SK-N-SH (cell line): Measurements from ENCODE around the gene CDK14. TPM values are rescaled to one million over a fixed set of nuclear protein-coding genes. Genes with fewer than 3 reads are reported as not detected.

ENCODE experiments used
- CTCF ChIA-PET: fragments of 300-600, 350-600 bp; formaldehyde crosslinking; extraction: SDS; loops from one replicate; lab custom pipeline; 2021; lab: Yijun Ruan, JAX
- POLR2A ChIA-PET: fragments of 350-600 bp; sonication (Branson Sonifier 250); formaldehyde crosslinking; extraction: SDS; loops from one replicate; lab custom pipeline; 2020; ENCODE audit warnings: antibody characterized with exemption, inconsistent platforms; lab: Yijun Ruan, JAX
- DNase-seq: peaks from one replicate; pipeline ENCODE4 v3.0.0; 2012
- H2AFZ ChIP-seq: fragments of 200-600 bp; sonication (generic); 2 replicates; pipeline ENCODE4 v1.8.1; 2016; ENCODE audit warnings: antibody characterized with exemption, mild to moderate bottlenecking, low read depth
- H3F3A ChIP-seq: fragments of 200-600 bp; sonication (generic); replicated peaks from 2 replicates; pipeline ENCODE3; 2016; ENCODE audit warnings: antibody characterized with exemption, mild to moderate bottlenecking; ENCODE audit not compliant: insufficient read depth
- H3K27ac ChIP-seq, 2 experiments: fragments of 200-500 bp in 1 of 2; fragments of 200-600 bp in 1 of 2; sonication (Bioruptor generic) in 1 of 2; sonication (generic), shearing (Covaris generic) in 1 of 2; 2 replicates each; pipeline versions ENCODE4 v1.5.1 to v1.6.1; 2014 to 2016; ENCODE audit warnings: low read depth in 2 of 2, inconsistent platforms in 1 of 2, low read length in 1 of 2, mild to moderate bottlenecking in 1 of 2, mixed read lengths in 1 of 2
- H3K27me3 ChIP-seq: fragments of 200-600 bp; sonication (generic), shearing (Covaris generic); 2 replicates; pipeline ENCODE4 v1.6.1; 2016; ENCODE audit warnings: mixed run types; ENCODE audit not compliant: insufficient read depth
- H3K36me3 ChIP-seq, 2 experiments: fragments of 200-500 bp in 1 of 2; fragments of 200-600 bp in 1 of 2; sonication (Bioruptor generic) in 1 of 2; sonication (generic) in 1 of 2; replicated peaks in 1 of 2; 2 replicates each; pipeline versions ENCODE3 to v1.5.1; 2014 to 2016; ENCODE audit warnings: low read length in 1 of 2, mild to moderate bottlenecking in 1 of 2; ENCODE audit not compliant: insufficient read depth in 2 of 2, control insufficient read depth in 1 of 2
- H3K4me1 ChIP-seq, 2 experiments: fragments of 200-500 bp in 1 of 2; fragments of 200-600 bp in 1 of 2; sonication (Bioruptor generic) in 1 of 2; sonication (generic), shearing (Covaris generic) in 1 of 2; 2 replicates each; pipeline versions ENCODE4 v1.5.1 to v1.6.1; 2014 to 2016; ENCODE audit warnings: low read depth in 1 of 2, low read length in 1 of 2, mixed run types in 1 of 2; ENCODE audit not compliant: insufficient read depth in 2 of 2, control insufficient read depth in 1 of 2
- H3K4me2 ChIP-seq: fragments of 200-600 bp; sonication (generic), shearing (Covaris generic); 2 replicates; pipeline ENCODE4 v1.6.1; 2017; ENCODE audit warnings: mixed run types
- H3K4me3 ChIP-seq, 2 experiments: fragments of 200-500 bp in 1 of 2; fragments of 200-600 bp in 1 of 2; sonication (Bioruptor generic) in 1 of 2; sonication (generic), shearing (Covaris generic) in 1 of 2; 2 replicates each; pipeline versions ENCODE4 v1.5.1 to v1.8.1; 2014 to 2016; ENCODE audit warnings: low read depth in 2 of 2, inconsistent platforms in 1 of 2, low read length in 1 of 2, mild to moderate bottlenecking in 1 of 2, mixed read lengths in 1 of 2, moderate library complexity in 1 of 2
- H3K79me2 ChIP-seq: fragments of 200-600 bp; sonication (generic); 2 replicates; pipeline ENCODE4 v1.8.1; 2017; ENCODE audit warnings: mild to moderate bottlenecking; ENCODE audit not compliant: insufficient read depth
- H3K9ac ChIP-seq: fragments of 200-600 bp; sonication (generic); 2 replicates; pipeline ENCODE4 v1.6.1; 2017; ENCODE audit warnings: mixed run types
- H3K9me2 ChIP-seq: fragments of 200-600 bp; sonication (generic); 2 replicates; pipeline ENCODE4 v1.6.1; 2017; ENCODE audit warnings: mixed run types
- H3K9me3 ChIP-seq: fragments of 200-600 bp; sonication (generic); 2 replicates; pipeline ENCODE4 v1.6.1; 2017; ENCODE audit warnings: mixed run types, mild to moderate bottlenecking, moderate library complexity
- H4K20me1 ChIP-seq: fragments of 200-600 bp; sonication (generic); 2 replicates; pipeline ENCODE4 v1.6.1; 2017; ENCODE audit warnings: mild to moderate bottlenecking, mixed run types; ENCODE audit not compliant: insufficient read depth
- CHD2 ChIP-seq: fragments of 150-350 bp; IDR thresholded peaks from 2 replicates; pipeline ENCODE4 v1.6.1; 2018; ENCODE audit warnings: low read length; ENCODE audit not compliant: partially characterized antibody
- ELF1 ChIP-seq: IDR thresholded peaks from 2 replicates; pipeline ENCODE4 v1.4.0; 2012
- EP300 ChIP-seq, 2 experiments: IDR thresholded peaks; 2 replicates each; pipeline versions ENCODE4 v1.4.0 to v1.6.1; 2012; ENCODE audit warnings: borderline replicate concordance in 1 of 2, low read depth in 1 of 2, low read length in 1 of 2
- EZH2phosphoT487 ChIP-seq: fragments of 200-600 bp; sonication (generic); IDR thresholded peaks from 2 replicates; pipeline ENCODE4 v1.6.1; 2017; ENCODE audit warnings: low read depth, mixed run types, mild to moderate bottlenecking, antibody characterized with exemption, moderate library complexity, borderline replicate concordance
- FOSL2 ChIP-seq: IDR thresholded peaks from 2 replicates; pipeline ENCODE4 v1.4.0; 2012; ENCODE audit warnings: low read depth, mild to moderate bottlenecking, moderate library complexity, borderline replicate concordance
- FOXJ3 ChIP-seq: sonication (generic); formaldehyde crosslinking; IDR thresholded peaks from 2 replicates; pipeline ENCODE4 v1.5.1; 2020; ENCODE audit warnings: mild to moderate bottlenecking, missing genetic modification reagents
- FOXM1 ChIP-seq: IDR thresholded peaks from 2 replicates; pipeline ENCODE4 v1.4.0; 2012; ENCODE audit warnings: low read depth, mild to moderate bottlenecking
- GABPA ChIP-seq: IDR thresholded peaks from 2 replicates; pipeline ENCODE4 v1.4.0; 2012; ENCODE audit warnings: low read depth, mild to moderate bottlenecking
- GATA2 ChIP-seq: sonication (generic); formaldehyde crosslinking; IDR thresholded peaks from 2 replicates; pipeline ENCODE4 v1.5.0; 2020; ENCODE audit warnings: mild to moderate bottlenecking, missing genetic modification reagents
- NFIC ChIP-seq: IDR thresholded peaks from 2 replicates; pipeline ENCODE4 v1.4.0; 2012; ENCODE audit warnings: borderline replicate concordance
- NRF1 ChIP-seq: IDR thresholded peaks from 2 replicates; pipeline ENCODE4 v1.6.1; 2012; ENCODE audit warnings: low read depth, mild to moderate bottlenecking, low read length
- POLR2AphosphoS5 ChIP-seq: IDR thresholded peaks from 2 replicates; pipeline ENCODE4 v1.6.1; 2012; ENCODE audit warnings: low read depth, low read length
- RAD21 ChIP-seq: IDR thresholded peaks from 2 replicates; pipeline ENCODE4 v1.6.1; 2012; ENCODE audit warnings: mild to moderate bottlenecking, low read length
- RCOR1 ChIP-seq: fragments of 150-350 bp; IDR thresholded peaks from 2 replicates; pipeline ENCODE4 v1.6.1; 2017; ENCODE audit warnings: antibody characterized with exemption, low read length
- RFX5 ChIP-seq: IDR thresholded peaks from 2 replicates; pipeline ENCODE4 v1.6.1; 2012; ENCODE audit warnings: mild to moderate bottlenecking, improper control_type of control experiment, low read length
- RXRA ChIP-seq: IDR thresholded peaks from 2 replicates; pipeline ENCODE4 v1.4.0; 2012; ENCODE audit warnings: low read depth, mild to moderate bottlenecking, borderline replicate concordance
- SMC3 ChIP-seq: IDR thresholded peaks from 2 replicates; pipeline ENCODE4 v1.6.1; 2012; ENCODE audit warnings: low read depth, low read length, improper control_type of control experiment
- TCF12 ChIP-seq: IDR thresholded peaks from 2 replicates; pipeline ENCODE4 v1.4.0; 2012
- TEAD4 ChIP-seq: IDR thresholded peaks from 2 replicates; pipeline ENCODE4 v1.4.0; 2012; ENCODE audit warnings: mild to moderate bottlenecking, borderline replicate concordance; ENCODE audit not compliant: insufficient read depth
- YY1 ChIP-seq: IDR thresholded peaks from 2 replicates; pipeline ENCODE4 v1.4.0; 2012; ENCODE audit warnings: low read depth, mild to moderate bottlenecking
- WGBS: methylation state at CpG from one replicate; pipeline ENCODE4 v1.1.6; 2017; ENCODE audit warnings: low lambda C conversion rate; 5-methylcytosine and 5-hydroxymethylcytosine counted together
- polyA plus RNA-seq, 3 experiments: library from polyadenylated mRNA; depleted of rRNA; stranded (reverse); fragments of >200 nt; gene quantifications; 2 replicates each; pipeline ENCODE4 v1.2.3, GENCODE V29; 2012
- TF ChIP-seq, protein P1 (sequence below): IDR thresholded peaks from 2 replicates; pipeline ENCODE4 v1.4.0; 2012; ENCODE audit warnings: low read depth
- TF ChIP-seq, protein P2 (sequence below): fragments of 150-350 bp; IDR thresholded peaks from 2 replicates; pipeline ENCODE4 v1.6.1; 2017; ENCODE audit warnings: antibody characterized with exemption, low read length, low read depth, borderline replicate concordance
- TF ChIP-seq, protein P3 (sequence below): IDR thresholded peaks from 2 replicates; pipeline ENCODE4 v1.4.0; 2012; ENCODE audit warnings: low read depth, borderline replicate concordance
- TF ChIP-seq, protein P4 (sequence below): IDR thresholded peaks from 2 replicates; pipeline ENCODE4 v1.6.1; 2012; ENCODE audit warnings: mild to moderate bottlenecking, low read depth, low read length, moderate library complexity
- TF ChIP-seq, protein P5 (sequence below): fragments of 150-350 bp; IDR thresholded peaks from 2 replicates; pipeline ENCODE4 v1.6.1; 2016; ENCODE audit warnings: mild to moderate bottlenecking, low read depth, low read length

The CDK14 gene
- polyA plus RNA-seq (2012; rRNA removed): 13.9 and 15.6 TPM in 2 replicates
- polyA plus RNA-seq (2012; cell fraction: cytosol; rRNA removed): 21.5 and 23.1 TPM in 2 replicates
- polyA plus RNA-seq (2012; cell fraction: nucleus; rRNA removed): 7.3 and 13.4 TPM in 2 replicates

DNA sequence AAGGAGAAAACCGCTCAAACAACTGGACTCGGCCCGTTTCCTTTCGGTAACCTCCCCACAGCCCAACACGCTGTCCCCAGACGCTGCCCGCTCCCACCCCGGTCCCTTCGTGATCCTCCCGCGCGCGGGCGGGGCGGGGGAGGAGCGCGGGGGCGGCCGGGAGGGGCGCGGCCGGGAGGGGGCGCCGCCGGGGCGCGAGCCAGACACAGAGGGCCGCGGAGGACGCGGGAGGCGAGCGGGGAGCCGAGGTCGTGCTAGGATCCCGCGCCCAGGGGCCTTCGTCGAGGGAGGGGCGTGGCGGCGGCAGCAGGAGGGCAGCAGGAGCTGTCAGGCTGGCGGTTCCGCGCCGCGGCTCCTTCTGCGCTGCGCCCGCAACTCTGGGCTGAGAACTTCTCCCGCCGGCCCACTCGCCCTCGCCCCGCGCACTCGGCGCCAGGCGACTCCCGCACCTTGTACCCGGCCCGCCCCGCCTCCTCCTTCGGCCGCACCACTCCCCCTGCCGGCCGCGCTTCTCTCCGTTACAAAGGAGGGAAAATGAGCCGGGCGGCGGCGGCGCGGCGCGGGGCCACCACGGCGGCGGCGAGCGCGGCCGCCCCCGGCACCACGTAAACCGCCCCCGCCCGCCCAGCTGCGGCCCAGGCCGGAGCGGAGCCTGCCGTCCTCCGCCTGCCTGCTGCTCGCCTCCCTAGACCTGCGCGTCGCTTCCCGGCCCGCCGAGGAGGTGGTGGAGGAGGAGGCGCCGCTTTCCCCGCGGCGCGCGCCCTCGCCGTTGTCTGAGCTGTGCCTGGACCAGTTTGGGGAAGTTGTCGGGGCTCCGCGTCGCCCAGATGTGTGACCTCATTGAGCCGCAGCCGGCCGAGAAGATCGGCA is at the start of gene CDK14:
Gene CDK14 (plus strand): TSS at position 521 of the 870 bp plus-strand sequence. CDS start 307 bp downstream, at position 828.
- H3K4me3 ChIP-seq: peak within 1 kb of the TSS; percentile 96 to 99
- H3K9ac ChIP-seq: peak within 1 kb of the TSS; percentile 90
- WGBS: under 1% methylated on average over 43 of the region's 118 CpGs
- ChIA-PET CTCF (interaction anchor here (0.6 to 5.3 kb wide), 44 partner anchors 10 to 488 kb away, joined by 3 to 44 read pairs (median 4); partner anchors contain the start of genes PTTG1IP2, STEAP1 and STEAP2), POLR2A (no interaction called here)
- no peaks in the 10 kb centered on the region for H3K9me3 ChIP-seq
- DNase-seq: peak; percentile 96
- no peaks in the 10 kb centered on the region for H3K36me3 ChIP-seq
- H3F3A ChIP-seq: peaks cover 34% of the 10 kb centered on the region
- H3K27ac ChIP-seq: peak within 1 kb of the TSS; percentile 81 to 85
- no peaks in the 10 kb centered on the region for H3K9me2 ChIP-seq
- peak within 1 kb of the TSS; percentile 74 for H2AFZ ChIP-seq
- no peaks in the 10 kb centered on the region for H3K27me3 ChIP-seq
- H3K4me2 ChIP-seq: peak within 1 kb of the TSS; percentile 86
- peaks cover 18% of the 10 kb centered on the region; the same call in 1 of the 2 replicates for H4K20me1 ChIP-seq
- H3K79me2 ChIP-seq: peaks cover 48% of the 10 kb centered on the region
- H3K4me1 ChIP-seq: peaks cover 21 to 32% of the 10 kb centered on the region in 2 experiments
- TF ChIP-seq GATA2 (CRISPR knock-in tag) (no peak), NRF1 (no peak), RXRA (no peak), FOXJ3 (no peak), NFIC (peak; percentile 6; the same call in 1 of the 2 replicates), RFX5 (no peak), POLR2AphosphoS5 (no peak), TCF12 (no peak; the same call in 1 of the 2 replicates), FOXM1 (0 out of 2 replicates have a peak, but pooled peaks have one; percentile 37), RAD21 (no peak), YY1 (no peak), GABPA (no peak), TEAD4 (no peak), FOSL2 (no peak), EZH2phosphoT487 (no peak), CHD2 (no peak), EP300 (IDR thresholded peaks at IDR 0.05; ENCODE audit: borderline replicate concordance in 1 of 2, low read depth in 1 of 2, low read length in 1 of 2) (peak in 1 of 2 experiments; percentile 44; a peak in 1 of 4 replicates), SMC3 (peak; percentile 1; the same call in 1 of the 2 replicates), ELF1 (no peak), RCOR1 (no peak)
- TF ChIP-seq, protein P1, sequence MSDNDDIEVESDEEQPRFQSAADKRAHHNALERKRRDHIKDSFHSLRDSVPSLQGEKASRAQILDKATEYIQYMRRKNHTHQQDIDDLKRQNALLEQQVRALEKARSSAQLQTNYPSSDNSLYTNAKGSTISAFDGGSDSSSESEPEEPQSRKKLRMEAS: peak; percentile 70
- TF ChIP-seq, protein P2, sequence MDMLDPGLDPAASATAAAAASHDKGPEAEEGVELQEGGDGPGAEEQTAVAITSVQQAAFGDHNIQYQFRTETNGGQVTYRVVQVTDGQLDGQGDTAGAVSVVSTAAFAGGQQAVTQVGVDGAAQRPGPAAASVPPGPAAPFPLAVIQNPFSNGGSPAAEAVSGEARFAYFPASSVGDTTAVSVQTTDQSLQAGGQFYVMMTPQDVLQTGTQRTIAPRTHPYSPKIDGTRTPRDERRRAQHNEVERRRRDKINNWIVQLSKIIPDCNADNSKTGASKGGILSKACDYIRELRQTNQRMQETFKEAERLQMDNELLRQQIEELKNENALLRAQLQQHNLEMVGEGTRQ: no peak
- TF ChIP-seq, protein P3, sequence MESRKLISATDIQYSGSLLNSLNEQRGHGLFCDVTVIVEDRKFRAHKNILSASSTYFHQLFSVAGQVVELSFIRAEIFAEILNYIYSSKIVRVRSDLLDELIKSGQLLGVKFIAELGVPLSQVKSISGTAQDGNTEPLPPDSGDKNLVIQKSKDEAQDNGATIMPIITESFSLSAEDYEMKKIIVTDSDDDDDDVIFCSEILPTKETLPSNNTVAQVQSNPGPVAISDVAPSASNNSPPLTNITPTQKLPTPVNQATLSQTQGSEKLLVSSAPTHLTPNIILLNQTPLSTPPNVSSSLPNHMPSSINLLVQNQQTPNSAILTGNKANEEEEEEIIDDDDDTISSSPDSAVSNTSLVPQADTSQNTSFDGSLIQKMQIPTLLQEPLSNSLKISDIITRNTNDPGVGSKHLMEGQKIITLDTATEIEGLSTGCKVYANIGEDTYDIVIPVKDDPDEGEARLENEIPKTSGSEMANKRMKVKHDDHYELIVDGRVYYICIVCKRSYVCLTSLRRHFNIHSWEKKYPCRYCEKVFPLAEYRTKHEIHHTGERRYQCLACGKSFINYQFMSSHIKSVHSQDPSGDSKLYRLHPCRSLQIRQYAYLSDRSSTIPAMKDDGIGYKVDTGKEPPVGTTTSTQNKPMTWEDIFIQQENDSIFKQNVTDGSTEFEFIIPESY: no peak
- TF ChIP-seq, protein P4, sequence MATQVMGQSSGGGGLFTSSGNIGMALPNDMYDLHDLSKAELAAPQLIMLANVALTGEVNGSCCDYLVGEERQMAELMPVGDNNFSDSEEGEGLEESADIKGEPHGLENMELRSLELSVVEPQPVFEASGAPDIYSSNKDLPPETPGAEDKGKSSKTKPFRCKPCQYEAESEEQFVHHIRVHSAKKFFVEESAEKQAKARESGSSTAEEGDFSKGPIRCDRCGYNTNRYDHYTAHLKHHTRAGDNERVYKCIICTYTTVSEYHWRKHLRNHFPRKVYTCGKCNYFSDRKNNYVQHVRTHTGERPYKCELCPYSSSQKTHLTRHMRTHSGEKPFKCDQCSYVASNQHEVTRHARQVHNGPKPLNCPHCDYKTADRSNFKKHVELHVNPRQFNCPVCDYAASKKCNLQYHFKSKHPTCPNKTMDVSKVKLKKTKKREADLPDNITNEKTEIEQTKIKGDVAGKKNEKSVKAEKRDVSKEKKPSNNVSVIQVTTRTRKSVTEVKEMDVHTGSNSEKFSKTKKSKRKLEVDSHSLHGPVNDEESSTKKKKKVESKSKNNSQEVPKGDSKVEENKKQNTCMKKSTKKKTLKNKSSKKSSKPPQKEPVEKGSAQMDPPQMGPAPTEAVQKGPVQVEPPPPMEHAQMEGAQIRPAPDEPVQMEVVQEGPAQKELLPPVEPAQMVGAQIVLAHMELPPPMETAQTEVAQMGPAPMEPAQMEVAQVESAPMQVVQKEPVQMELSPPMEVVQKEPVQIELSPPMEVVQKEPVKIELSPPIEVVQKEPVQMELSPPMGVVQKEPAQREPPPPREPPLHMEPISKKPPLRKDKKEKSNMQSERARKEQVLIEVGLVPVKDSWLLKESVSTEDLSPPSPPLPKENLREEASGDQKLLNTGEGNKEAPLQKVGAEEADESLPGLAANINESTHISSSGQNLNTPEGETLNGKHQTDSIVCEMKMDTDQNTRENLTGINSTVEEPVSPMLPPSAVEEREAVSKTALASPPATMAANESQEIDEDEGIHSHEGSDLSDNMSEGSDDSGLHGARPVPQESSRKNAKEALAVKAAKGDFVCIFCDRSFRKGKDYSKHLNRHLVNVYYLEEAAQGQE: no peak
- TF ChIP-seq, protein P5, sequence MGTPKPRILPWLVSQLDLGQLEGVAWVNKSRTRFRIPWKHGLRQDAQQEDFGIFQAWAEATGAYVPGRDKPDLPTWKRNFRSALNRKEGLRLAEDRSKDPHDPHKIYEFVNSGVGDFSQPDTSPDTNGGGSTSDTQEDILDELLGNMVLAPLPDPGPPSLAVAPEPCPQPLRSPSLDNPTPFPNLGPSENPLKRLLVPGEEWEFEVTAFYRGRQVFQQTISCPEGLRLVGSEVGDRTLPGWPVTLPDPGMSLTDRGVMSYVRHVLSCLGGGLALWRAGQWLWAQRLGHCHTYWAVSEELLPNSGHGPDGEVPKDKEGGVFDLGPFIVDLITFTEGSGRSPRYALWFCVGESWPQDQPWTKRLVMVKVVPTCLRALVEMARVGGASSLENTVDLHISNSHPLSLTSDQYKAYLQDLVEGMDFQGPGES: no peak
